Thyroid gland (tissue), 4 donors: ENCODE results near the gene RETREG1. TPM values are rescaled to one million over a fixed set of nuclear protein-coding genes. Genes with fewer than 3 reads are reported as not detected.

ENCODE experiments used
- DNase-seq, 2 donors: peaks; one replicate each; pipeline ENCODE4 v3.0.0-alpha.2; 2019
- H3K27ac ChIP-seq, 3 donors: fragments of 200-600 bp; sonication (generic); 1 replicate in 2 of 3; 2 replicates in 1 of 3; pipeline ENCODE4 v1.5.1; 2016 to 2019; ENCODE audit warnings: mild to moderate bottlenecking in 1 of 3, moderate library complexity in 1 of 3
- H3K27me3 ChIP-seq: fragments of 200-600 bp; sonication (generic); one replicate; pipeline ENCODE4 v1.5.1; 2019
- H3K36me3 ChIP-seq, 2 donors: fragments of 200-600 bp; sonication (generic); one replicate each; pipeline ENCODE4 v1.5.1; 2016 to 2019
- H3K4me1 ChIP-seq, 2 donors: fragments of 200-600 bp; sonication (generic); one replicate each; pipeline ENCODE4 v1.5.1; 2017 to 2019
- H3K4me3 ChIP-seq, 3 donors: fragments of 200-600 bp; sonication (generic); replicated peaks in 1 of 3; 1 replicate in 2 of 3; 2 replicates in 1 of 3; pipeline ENCODE4 v1.5.1; 2016; ENCODE audit warnings: mild to moderate bottlenecking in 1 of 3
- H3K9me3 ChIP-seq: fragments of 200-600 bp; sonication (generic); one replicate; pipeline ENCODE4 v1.5.1; 2017
- POLR2A ChIP-seq, 2 donors: fragments of 450-650 bp; IDR thresholded peaks; one replicate each; pipeline ENCODE4 v1.6.1; 2017; ENCODE audit warnings: antibody characterized with exemption in 2 of 2, mild to moderate bottlenecking in 2 of 2, moderate library complexity in 1 of 2
- WGBS, 2 donors: methylation state at CpG; one replicate each; pipeline ENCODE4 v1.1.5; 2017; 5-methylcytosine and 5-hydroxymethylcytosine counted together
- intact Hi-C: fragments of 100-400 bp; cut with DNase I; formaldehyde crosslinking; loops from one replicate; pipeline ENCODE4 v1.15.1; 2023
- small RNA-seq: library from RNA; depleted of rRNA; stranded (forward); fragments of <200 nt; gene quantifications from one replicate; pipeline ENCODE3, GENCODE V24; 2016
- total RNA-seq, 4 donors: library from RNA; depleted of rRNA; stranded (reverse); fragments of >200 nt; gene quantifications; one replicate each; pipeline ENCODE4 v1.2.3, GENCODE V29; 2016
- TF ChIP-seq, protein P1 (sequence below), 6 experiments: fragments of 200-600 bp in 3 of 6; fragments of 450-650 bp in 3 of 6; sonication (generic) in 3 of 6; IDR thresholded peaks; one replicate each; pipeline ENCODE4 v1.5.1; 2016 to 2019; ENCODE audit warnings: antibody characterized with exemption in 6 of 6, mild to moderate bottlenecking in 2 of 6, inconsistent platforms in 1 of 6, moderate library complexity in 1 of 6

Gene RETREG1
- total RNA-seq, 4 donors from 2014 or later: 14.8 to 22.1 (median 17.9) TPM

- WGBS, 2 donors: 77 to 79% methylated on average over 7 of the region's 7 CpGs
- TF ChIP-seq, protein P1, sequence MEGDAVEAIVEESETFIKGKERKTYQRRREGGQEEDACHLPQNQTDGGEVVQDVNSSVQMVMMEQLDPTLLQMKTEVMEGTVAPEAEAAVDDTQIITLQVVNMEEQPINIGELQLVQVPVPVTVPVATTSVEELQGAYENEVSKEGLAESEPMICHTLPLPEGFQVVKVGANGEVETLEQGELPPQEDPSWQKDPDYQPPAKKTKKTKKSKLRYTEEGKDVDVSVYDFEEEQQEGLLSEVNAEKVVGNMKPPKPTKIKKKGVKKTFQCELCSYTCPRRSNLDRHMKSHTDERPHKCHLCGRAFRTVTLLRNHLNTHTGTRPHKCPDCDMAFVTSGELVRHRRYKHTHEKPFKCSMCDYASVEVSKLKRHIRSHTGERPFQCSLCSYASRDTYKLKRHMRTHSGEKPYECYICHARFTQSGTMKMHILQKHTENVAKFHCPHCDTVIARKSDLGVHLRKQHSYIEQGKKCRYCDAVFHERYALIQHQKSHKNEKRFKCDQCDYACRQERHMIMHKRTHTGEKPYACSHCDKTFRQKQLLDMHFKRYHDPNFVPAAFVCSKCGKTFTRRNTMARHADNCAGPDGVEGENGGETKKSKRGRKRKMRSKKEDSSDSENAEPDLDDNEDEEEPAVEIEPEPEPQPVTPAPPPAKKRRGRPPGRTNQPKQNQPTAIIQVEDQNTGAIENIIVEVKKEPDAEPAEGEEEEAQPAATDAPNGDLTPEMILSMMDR (IDR thresholded peaks at IDR 0.05): no peak
- no peak for TF ChIP-seq POLR2A (IDR thresholded peaks at IDR 0.05)
- DNase-seq: no peak
- Histone ChIP-seq H3K9me3 (no peaks in the 10 kb centered on the region), H3K27ac (no peak overlapping the region), H3K4me1 (no peaks in the 10 kb centered on the region), H3K36me3 (no peaks in the 10 kb centered on the region), H3K27me3 (no peaks in the 10 kb centered on the region), H3K4me3 (no peak overlapping the region)
- intact Hi-C loops: no loop called here
Observed at GRCh38 chr5:16430349-16431089, 186.3 kb downstream of the RETREG1 start.

DNA sequence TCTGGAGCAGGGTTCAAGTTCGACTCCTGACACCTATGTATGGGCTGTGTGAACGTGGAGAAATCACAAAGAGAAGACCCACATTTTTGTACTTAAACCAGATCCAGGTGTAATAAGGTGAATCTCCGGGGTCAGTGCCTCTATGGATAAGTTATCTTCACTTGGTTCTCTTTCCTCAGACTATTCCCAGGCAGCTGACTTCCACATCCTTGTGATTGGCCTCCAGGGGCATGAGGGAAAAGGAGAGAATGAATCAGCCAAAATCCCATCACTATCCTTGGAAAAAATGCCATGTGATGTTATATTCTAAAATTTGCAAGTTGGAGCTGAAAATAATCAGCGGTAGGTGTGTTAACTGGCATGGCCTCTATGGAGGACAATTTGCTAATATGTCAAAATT, 188.4 kb downstream of the RETREG1 start:
- TF ChIP-seq POLR2A (IDR thresholded peaks at IDR 0.05): no peak
- TF ChIP-seq, protein P1 (IDR thresholded peaks at IDR 0.05): no peak
- H3K9me3 ChIP-seq: no peaks in the 10 kb centered on the region
- H3K4me1 ChIP-seq: no peaks in the 10 kb centered on the region
- DNase-seq: no peak
- intact Hi-C loops: no loop called here
- H3K36me3 ChIP-seq: no peaks in the 10 kb centered on the region
- no peaks in the 10 kb centered on the region for H3K27me3 ChIP-seq
- no peak overlapping the region for H3K4me3 ChIP-seq
- H3K27ac ChIP-seq: no peak overlapping the region
- WGBS, 2 donors: 83 to 91% methylated on average over 4 of the region's 4 CpGs

DNA sequence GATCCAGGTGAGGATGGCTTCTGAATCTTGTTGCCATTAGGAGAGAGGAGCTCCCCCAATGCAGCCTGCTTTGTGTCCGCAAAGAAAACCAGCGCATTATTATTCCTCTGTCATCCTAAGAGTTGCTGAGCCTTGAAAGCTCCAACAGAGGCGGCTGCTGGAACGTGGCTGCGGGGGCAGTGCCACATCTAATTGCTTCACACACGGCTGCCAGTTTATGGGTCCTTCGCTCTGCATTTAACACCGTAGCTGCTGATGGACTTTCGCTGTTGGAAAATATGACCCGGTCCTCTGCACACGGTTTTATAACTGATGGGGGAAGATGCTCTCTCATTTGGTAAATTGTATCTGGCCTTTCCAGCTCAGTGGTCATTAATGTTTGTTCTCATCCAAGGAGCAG, 189.2 kb downstream of the RETREG1 start:
- DNase-seq: no peak
- WGBS, 2 donors: 37 to 43% methylated on average over 11 of the region's 11 CpGs
- no peaks in the 10 kb centered on the region for H3K36me3 ChIP-seq
- no peak overlapping the region for H3K27ac ChIP-seq
- intact Hi-C loops: no loop called here
- TF ChIP-seq POLR2A (IDR thresholded peaks at IDR 0.05): no peak
- TF ChIP-seq, protein P1 (IDR thresholded peaks at IDR 0.05): no peak
- H3K4me3 ChIP-seq: no peak overlapping the region
- no peaks in the 10 kb centered on the region for H3K9me3 ChIP-seq
- no peaks in the 10 kb centered on the region for H3K4me1 ChIP-seq
- H3K27me3 ChIP-seq: no peaks in the 10 kb centered on the region

Small RNA genes lying within 50 kb of the gene (small RNA-seq; reads per million reads assigned to genes)
- not detected for gene RF00019

Other genes with a start within 250 kb of the RETREG1 start
- gene ZNF622, start 151.2 kb downstream of the RETREG1 start, total RNA-seq: 10 to 100 TPM; 24.3 to 30.9 (median 28.1) TPM